ENCODE measurements around the gene LHX4. TPM values are rescaled to one million over a fixed set of nuclear protein-coding genes. Genes with fewer than 3 reads are reported as not detected.
A peak's percentile ranks its signal among the peaks of the same experiment; 100 is the strongest.

The LHX4 gene
- total and polyA plus RNA-seq, 2 of the 13 experiments (the other 11 are each of a cell fraction or from before 2014, with no cell fraction given): 0.03 to 0.07 TPM

DNA sequence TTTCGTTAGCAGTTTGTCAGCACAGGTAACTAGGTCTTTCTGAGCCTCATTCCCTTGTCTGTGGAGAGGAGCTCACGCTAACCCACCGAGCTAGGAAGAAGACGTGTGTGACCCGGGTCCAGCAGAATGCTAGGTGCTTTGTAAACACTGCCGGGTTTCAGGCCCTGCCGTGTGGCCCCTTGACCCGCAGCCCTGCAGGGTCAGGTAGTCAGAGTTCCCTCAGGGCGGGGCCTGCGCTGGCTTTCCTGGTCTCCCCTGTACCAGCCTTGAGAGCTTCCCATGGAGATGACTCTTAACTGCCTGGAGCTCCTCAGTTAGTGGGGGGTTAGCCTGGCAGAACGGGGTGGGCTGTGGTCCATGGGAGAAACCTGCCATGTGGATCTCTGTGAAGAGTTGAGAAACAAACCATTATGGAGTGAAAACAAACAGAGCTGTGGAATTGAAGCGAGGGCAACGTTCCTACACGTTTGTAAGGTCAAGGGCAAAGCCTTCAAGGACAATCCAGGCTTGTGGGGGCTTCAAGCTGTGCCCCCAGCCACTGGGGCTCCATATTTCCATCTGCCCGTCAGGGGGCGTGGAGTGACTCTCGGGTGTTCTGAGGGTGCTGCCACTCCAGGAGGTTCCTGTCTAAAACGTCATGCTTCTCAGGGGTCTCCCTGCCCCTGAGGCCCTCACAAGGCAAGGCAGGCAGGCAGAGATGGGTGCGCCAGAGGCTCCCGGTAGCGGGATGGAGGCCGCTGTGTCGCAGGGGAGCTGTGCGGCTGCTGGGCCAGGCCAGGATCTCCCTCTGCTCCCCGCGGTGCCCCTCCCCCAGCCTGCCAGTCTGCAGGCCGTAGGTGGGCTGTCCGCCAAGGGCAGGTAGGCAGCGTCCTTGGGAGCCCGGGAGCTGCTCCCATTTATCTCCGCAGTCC lies 23.8 kb downstream of the LHX4 start (continued):
- TF ChIP-seq ZNF484 (CRISPR knock-in tag; IDR thresholded peaks at IDR 0.05; ENCODE audit: borderline replicate concordance, low read depth) (no peak), ZBTB46 (CRISPR knock-in tag; IDR thresholded peaks at IDR 0.05; ENCODE audit: borderline replicate concordance) (no peak), PREB (CRISPR knock-in tag; IDR thresholded peaks at IDR 0.05) (no peak), ZBTB8A (CRISPR knock-in tag; IDR thresholded peaks at IDR 0.05; ENCODE audit: borderline replicate concordance, low read depth) (no peak), RORA (CRISPR knock-in tag; IDR thresholded peaks at IDR 0.05) (no peak), ZNF720 (CRISPR knock-in tag; IDR thresholded peaks at IDR 0.05) (no peak), BCL6 (CRISPR knock-in tag; IDR thresholded peaks at IDR 0.05) (peak; percentile 48; the same call in 1 of the 2 replicates), CENPX (CRISPR knock-in tag; IDR thresholded peaks at IDR 0.05) (no peak), JARID2 (CRISPR knock-in tag; IDR thresholded peaks at IDR 0.05; ENCODE audit: insufficient replicate concordance) (no peak), SIN3B (IDR thresholded peaks at IDR 0.05; ENCODE audit: low read length) (no peak), ZFP82 (CRISPR knock-in tag; IDR thresholded peaks at IDR 0.05; ENCODE audit: borderline replicate concordance) (no peak), ETV6 (CRISPR knock-in tag; conservative IDR thresholded peaks at IDR 0.05) (no peak), CREB1 (IDR thresholded peaks at IDR 0.05) (no peak), CREB1 (CRISPR knock-in tag; IDR thresholded peaks at IDR 0.05) (no peak), ESRRA (CRISPR knock-in tag; IDR thresholded peaks at IDR 0.05; ENCODE audit: low read depth) (peak; percentile 83; the same call in 1 of the 2 replicates)
- TF ChIP-seq, protein P1, sequence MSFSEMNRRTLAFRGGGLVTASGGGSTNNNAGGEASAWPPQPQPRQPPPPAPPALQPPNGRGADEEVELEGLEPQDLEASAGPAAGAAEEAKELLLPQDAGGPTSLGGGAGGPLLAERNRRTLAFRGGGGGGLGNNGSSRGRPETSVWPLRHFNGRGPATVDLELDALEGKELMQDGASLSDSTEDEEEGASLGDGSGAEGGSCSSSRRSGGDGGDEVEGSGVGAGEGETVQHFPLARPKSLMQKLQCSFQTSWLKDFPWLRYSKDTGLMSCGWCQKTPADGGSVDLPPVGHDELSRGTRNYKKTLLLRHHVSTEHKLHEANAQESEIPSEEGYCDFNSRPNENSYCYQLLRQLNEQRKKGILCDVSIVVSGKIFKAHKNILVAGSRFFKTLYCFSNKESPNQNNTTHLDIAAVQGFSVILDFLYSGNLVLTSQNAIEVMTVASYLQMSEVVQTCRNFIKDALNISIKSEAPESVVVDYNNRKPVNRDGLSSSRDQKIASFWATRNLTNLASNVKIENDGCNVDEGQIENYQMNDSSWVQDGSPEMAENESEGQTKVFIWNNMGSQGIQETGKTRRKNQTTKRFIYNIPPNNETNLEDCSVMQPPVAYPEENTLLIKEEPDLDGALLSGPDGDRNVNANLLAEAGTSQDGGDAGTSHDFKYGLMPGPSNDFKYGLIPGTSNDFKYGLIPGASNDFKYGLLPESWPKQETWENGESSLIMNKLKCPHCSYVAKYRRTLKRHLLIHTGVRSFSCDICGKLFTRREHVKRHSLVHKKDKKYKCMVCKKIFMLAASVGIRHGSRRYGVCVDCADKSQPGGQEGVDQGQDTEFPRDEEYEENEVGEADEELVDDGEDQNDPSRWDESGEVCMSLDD (CRISPR knock-in tag; IDR thresholded peaks at IDR 0.05; ENCODE audit: borderline replicate concordance): no peak
- TF ChIP-seq, protein P2, sequence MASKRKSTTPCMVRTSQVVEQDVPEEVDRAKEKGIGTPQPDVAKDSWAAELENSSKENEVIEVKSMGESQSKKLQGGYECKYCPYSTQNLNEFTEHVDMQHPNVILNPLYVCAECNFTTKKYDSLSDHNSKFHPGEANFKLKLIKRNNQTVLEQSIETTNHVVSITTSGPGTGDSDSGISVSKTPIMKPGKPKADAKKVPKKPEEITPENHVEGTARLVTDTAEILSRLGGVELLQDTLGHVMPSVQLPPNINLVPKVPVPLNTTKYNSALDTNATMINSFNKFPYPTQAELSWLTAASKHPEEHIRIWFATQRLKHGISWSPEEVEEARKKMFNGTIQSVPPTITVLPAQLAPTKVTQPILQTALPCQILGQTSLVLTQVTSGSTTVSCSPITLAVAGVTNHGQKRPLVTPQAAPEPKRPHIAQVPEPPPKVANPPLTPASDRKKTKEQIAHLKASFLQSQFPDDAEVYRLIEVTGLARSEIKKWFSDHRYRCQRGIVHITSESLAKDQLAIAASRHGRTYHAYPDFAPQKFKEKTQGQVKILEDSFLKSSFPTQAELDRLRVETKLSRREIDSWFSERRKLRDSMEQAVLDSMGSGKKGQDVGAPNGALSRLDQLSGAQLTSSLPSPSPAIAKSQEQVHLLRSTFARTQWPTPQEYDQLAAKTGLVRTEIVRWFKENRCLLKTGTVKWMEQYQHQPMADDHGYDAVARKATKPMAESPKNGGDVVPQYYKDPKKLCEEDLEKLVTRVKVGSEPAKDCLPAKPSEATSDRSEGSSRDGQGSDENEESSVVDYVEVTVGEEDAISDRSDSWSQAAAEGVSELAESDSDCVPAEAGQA (IDR thresholded peaks at IDR 0.05; ENCODE audit: low read depth): no peak
- TF ChIP-seq, protein P2 (CRISPR knock-in tag; IDR thresholded peaks at IDR 0.05; ENCODE audit: borderline replicate concordance): no peak
